Kasumi-1 (cell line): ENCODE measurements around the gene PTGES.
"Not testable (repeated sequence)": the region's sequence is repeated elsewhere in the genome, so short reads cannot be mapped to it uniquely, and the experiment has no call there.

Source experiments
- DNase-seq, 2 experiments: peaks; one replicate each; lab custom pipeline; 2025; lab: John Stamatoyannopoulos, UW

PTGES gene

GRCh38 chr9:129752900-129753729 is at the start of gene PTGES:
Gene PTGES (minus strand): TSS chr9:129753042. CDS start chr9:129753012, 30 bp downstream.
- peak in 1 of 2 experiments; percentile 23 for DNase-seq

GRCh38 chr9:129801504-129801903 is 48.7 kb upstream of the PTGES start:
- DNase-seq = no peak

- no peak for DNase-seq
Observed at GRCh38 chr9:129798973-129799372, 46.1 kb upstream of the PTGES start.

GRCh38 chr9:129796029-129796428 is 43.2 kb upstream of the PTGES start:
- DNase-seq = not testable (repeated sequence)

- DNase-seq = no peak
Observed at GRCh38 chr9:129794549-129794948, 41.7 kb upstream of the PTGES start.

GRCh38 chr9:129786481-129786880 is 33.6 kb upstream of the PTGES start:
- DNase-seq = no peak

- DNase-seq = no peak
Observed at GRCh38 chr9:129785866-129786265, 33.0 kb upstream of the PTGES start.

GRCh38 chr9:129784970-129785369 is 32.1 kb upstream of the PTGES start:
- not testable (repeated sequence) for DNase-seq

GRCh38 chr9:129783516-129784361 is 30.9 kb upstream of the PTGES start:
- DNase-seq = peak; percentile 70 to 86

- DNase-seq = no peak
Observed at GRCh38 chr9:129781981-129782380, 29.1 kb upstream of the PTGES start.

GRCh38 chr9:129781131-129781530 is 28.3 kb upstream of the PTGES start:
- DNase-seq = no peak

GRCh38 chr9:129779560-129780190 is 26.8 kb upstream of the PTGES start:
- no peak for DNase-seq

- no peak for DNase-seq
Observed at GRCh38 chr9:129778469-129778868, 25.6 kb upstream of the PTGES start.

- DNase-seq = no peak
Observed at GRCh38 chr9:129777769-129778130, 24.9 kb upstream of the PTGES start.

- DNase-seq = peak; percentile 94 to 95
Observed at GRCh38 chr9:129776938-129777768, 24.3 kb upstream of the PTGES start.

- DNase-seq = no peak
Observed at GRCh38 chr9:129776566-129776937, 23.7 kb upstream of the PTGES start.

- DNase-seq = not testable (repeated sequence)
Observed at GRCh38 chr9:129776096-129776495, 23.3 kb upstream of the PTGES start.

- no peak for DNase-seq
Observed at GRCh38 chr9:129775448-129775798, 22.6 kb upstream of the PTGES start.

- no peak for DNase-seq
Observed at GRCh38 chr9:129774791-129775447, 22.1 kb upstream of the PTGES start.

- DNase-seq = no peak
Observed at GRCh38 chr9:129773262-129774048, 20.6 kb upstream of the PTGES start.
